Progenitor cell of endocrine pancreas (in vitro differentiated cells): ENCODE results near the gene GIMAP6. TPM values are rescaled to one million over a fixed set of nuclear protein-coding genes. Genes with fewer than 3 reads are reported as not detected.

Experiments used
- DNase-seq: peaks from one replicate; pipeline ENCODE4 v3.0.0; 2021; ENCODE audit warnings: low spot score; ENCODE audit not compliant: unreplicated experiment
- H3K27ac Mint-ChIP-seq: 2 replicates; pipeline ENCODE4 v1.8.0; 2021; ENCODE audit warnings: mild to moderate bottlenecking, moderate library complexity, mixed read lengths
- H3K27me3 Mint-ChIP-seq: 2 replicates; pipeline ENCODE4 v1.8.0; 2021; ENCODE audit warnings: mixed read lengths
- H3K36me3 Mint-ChIP-seq: 2 replicates; pipeline ENCODE4 v1.8.0; 2022; ENCODE audit warnings: mixed read lengths; ENCODE audit not compliant: insufficient read depth
- H3K4me1 Mint-ChIP-seq: 2 replicates; pipeline ENCODE4 v1.8.0; 2021; ENCODE audit warnings: low read depth, mixed read lengths
- H3K4me3 Mint-ChIP-seq: 2 replicates; pipeline ENCODE4 v1.8.0; 2021; ENCODE audit warnings: low read depth, mild to moderate bottlenecking, moderate library complexity, mixed read lengths
- H3K9me3 Mint-ChIP-seq: 2 replicates; pipeline ENCODE4 v1.8.0; 2021; ENCODE audit warnings: low read depth, mixed read lengths
- total RNA-seq: library from RNA; stranded (reverse); gene quantifications from 2 replicates; pipeline ENCODE4 v1.2.1, GENCODE V29; 2021
- TF ChIP-seq, protein P1 (sequence below): fragments of 200-600 bp; sonication (generic); IDR thresholded peaks from one replicate; pipeline ENCODE4 v1.5.0; 2021; ENCODE audit warnings: antibody characterized with exemption, mild to moderate bottlenecking; ENCODE audit not compliant: unreplicated experiment

The GIMAP6 gene
- total RNA-seq, 1 donor from 2014 or later, result not detected

DNA sequence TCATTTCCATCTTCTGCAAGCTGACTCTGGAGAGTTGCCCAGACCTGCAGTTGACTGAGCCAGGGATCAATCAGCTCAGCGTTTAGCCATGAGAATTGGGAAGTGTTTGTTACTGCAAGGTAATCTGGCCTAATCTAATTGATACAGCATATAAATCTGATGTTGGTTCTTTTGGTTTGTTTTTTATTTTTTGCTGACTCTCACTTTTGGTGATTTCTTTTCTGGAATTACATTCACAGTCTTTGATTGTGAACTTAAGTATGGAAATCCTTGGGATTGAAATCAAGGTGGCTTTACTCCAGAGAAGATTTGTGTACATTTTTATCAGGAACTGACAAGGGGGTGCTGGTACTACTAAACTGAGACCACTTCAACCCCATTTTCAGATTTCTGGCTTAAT is 1.7 kb upstream of the GIMAP6 start:
- Mint-ChIP-seq H3K9me3 (peaks cover 24% of the 10 kb centered on the region), H3K4me1 (no peaks in the 10 kb centered on the region), H3K27ac (no peak overlapping the region), H3K27me3 (no peaks in the 10 kb centered on the region), H3K36me3 (no peaks in the 10 kb centered on the region), H3K4me3 (no peak overlapping the region)
- DNase-seq, result no peak
- TF ChIP-seq, protein P1, sequence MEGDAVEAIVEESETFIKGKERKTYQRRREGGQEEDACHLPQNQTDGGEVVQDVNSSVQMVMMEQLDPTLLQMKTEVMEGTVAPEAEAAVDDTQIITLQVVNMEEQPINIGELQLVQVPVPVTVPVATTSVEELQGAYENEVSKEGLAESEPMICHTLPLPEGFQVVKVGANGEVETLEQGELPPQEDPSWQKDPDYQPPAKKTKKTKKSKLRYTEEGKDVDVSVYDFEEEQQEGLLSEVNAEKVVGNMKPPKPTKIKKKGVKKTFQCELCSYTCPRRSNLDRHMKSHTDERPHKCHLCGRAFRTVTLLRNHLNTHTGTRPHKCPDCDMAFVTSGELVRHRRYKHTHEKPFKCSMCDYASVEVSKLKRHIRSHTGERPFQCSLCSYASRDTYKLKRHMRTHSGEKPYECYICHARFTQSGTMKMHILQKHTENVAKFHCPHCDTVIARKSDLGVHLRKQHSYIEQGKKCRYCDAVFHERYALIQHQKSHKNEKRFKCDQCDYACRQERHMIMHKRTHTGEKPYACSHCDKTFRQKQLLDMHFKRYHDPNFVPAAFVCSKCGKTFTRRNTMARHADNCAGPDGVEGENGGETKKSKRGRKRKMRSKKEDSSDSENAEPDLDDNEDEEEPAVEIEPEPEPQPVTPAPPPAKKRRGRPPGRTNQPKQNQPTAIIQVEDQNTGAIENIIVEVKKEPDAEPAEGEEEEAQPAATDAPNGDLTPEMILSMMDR, result no peak

DNA sequence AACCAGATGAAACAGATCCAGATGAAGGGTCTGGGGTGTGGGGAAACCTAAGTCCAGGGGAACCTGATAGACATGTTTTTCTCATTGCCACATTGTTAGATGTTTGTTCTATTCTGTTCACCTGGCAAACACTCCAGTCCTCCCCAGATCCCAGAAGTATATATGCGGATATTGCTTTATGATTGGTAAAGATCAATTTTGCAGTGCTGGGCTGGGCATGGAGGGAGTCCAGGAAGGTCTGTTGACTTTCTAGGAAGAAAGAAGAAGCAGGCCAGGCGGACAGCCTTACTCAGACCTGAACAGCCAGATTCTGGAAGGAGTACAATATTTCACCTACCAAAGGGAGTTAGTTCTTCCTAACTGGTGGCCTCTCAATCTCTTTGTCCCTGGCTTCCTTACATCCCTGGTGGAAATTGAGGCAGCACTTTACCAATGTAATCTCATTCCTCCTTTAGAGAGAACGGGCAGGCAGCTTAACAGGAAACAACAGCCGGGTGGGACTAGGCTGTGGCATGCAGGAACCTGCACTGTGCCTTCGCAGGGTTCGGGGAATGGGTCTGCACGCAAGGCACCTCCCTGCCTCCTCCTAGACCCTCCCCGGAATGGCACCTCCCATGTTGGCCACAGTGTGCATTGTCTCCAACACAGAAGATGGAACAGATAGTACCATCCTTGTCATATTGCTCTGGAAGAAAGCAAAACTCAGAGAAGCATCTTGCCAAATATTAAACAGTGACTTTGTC is 930 bp downstream of the GIMAP6 start:
- no peak overlapping the region for H3K4me3 Mint-ChIP-seq
- H3K36me3 Mint-ChIP-seq, result no peaks in the 10 kb centered on the region
- H3K4me1 Mint-ChIP-seq, result no peaks in the 10 kb centered on the region
- peaks cover 3% of the 10 kb centered on the region for H3K9me3 Mint-ChIP-seq
- TF ChIP-seq, protein P1, result no peak
- H3K27me3 Mint-ChIP-seq, result no peaks in the 10 kb centered on the region
- no peak for DNase-seq
- H3K27ac Mint-ChIP-seq, result no peak overlapping the region

DNA sequence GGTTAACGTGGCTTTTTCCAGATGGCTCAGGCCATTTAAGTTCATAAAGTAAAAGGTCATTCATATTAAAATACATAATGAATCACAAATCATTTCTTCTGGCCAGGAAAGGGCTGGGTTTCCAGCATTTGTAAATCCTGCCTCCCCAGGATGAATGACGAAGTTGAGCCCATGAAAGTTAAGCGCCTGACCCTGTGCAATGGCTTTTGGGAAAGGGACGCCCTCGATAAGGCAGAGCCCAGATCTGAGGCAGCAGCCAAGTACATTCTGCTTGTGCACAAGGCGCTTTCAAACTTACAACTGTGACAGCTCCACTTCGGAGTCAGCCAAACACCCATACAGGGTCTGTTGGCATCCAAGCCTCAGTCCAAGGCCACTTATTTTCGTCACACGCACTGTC is 2.8 kb downstream of the GIMAP6 start:
- H3K4me1 Mint-ChIP-seq, result no peaks in the 10 kb centered on the region
- no peaks in the 10 kb centered on the region for H3K9me3 Mint-ChIP-seq
- H3K36me3 Mint-ChIP-seq, result no peaks in the 10 kb centered on the region
- TF ChIP-seq, protein P1, result no peak
- H3K4me3 Mint-ChIP-seq, result no peak overlapping the region
- peaks cover 4% of the 10 kb centered on the region for H3K27me3 Mint-ChIP-seq
- no peak for DNase-seq
- no peak overlapping the region for H3K27ac Mint-ChIP-seq

DNA sequence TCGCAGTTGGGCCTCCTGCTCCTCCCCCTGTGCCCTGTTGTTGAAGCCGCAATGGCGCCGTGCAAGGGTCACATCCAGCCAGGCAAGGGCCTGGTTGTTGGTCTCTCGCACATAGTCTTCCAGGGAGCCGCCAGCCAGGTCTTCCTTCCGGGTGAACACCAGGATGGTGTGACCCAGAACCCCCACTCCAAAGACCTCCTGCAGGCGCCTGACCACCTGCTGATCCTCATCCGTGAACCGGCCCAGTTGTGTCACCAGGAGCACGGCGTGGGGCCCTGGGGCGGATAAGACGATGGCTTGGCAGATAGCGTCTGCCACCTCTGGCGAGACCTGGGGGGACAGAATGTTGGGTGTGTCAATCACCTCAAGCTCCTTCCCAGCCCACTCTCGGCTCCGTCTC is 4.2 kb downstream of the GIMAP6 start:
- H3K4me1 Mint-ChIP-seq, result no peaks in the 10 kb centered on the region
- TF ChIP-seq, protein P1, result no peak

DNA sequence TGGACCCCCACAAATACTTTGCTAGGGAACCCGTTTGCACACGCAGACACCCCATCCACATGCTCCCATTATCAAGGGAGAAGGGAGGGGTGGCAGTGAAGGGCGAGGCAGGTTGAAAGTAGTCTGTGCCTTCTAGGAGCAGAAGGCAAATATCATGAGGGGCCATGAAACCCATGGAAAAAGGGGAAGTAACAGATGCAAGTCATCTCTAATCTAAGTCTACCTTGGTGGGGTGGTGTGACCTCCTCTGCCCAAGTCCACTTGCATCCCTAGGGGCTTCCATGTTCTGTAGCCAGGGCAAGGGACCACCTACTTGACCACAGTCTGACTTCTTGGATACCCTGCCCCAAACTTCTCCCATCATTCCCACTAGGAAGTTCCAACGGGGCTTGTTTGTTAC is 5.5 kb downstream of the GIMAP6 start:
- H3K36me3 Mint-ChIP-seq, result no peaks in the 10 kb centered on the region
- H3K9me3 Mint-ChIP-seq, result no peaks in the 10 kb centered on the region
- H3K27me3 Mint-ChIP-seq, result peaks cover 7% of the 10 kb centered on the region
- H3K4me1 Mint-ChIP-seq, result no peaks in the 10 kb centered on the region
- no peak overlapping the region for H3K27ac Mint-ChIP-seq
- no peak for DNase-seq
- TF ChIP-seq, protein P1, result no peak
- no peak overlapping the region for H3K4me3 Mint-ChIP-seq

More for the DNA sequence above, 4.2 kb downstream of the GIMAP6 start:
- no peak overlapping the region for H3K4me3 Mint-ChIP-seq
- no peaks in the 10 kb centered on the region for H3K36me3 Mint-ChIP-seq
- no peaks in the 10 kb centered on the region for H3K9me3 Mint-ChIP-seq
- H3K27me3 Mint-ChIP-seq, result peaks cover 7% of the 10 kb centered on the region
- no peak for DNase-seq
- no peak overlapping the region for H3K27ac Mint-ChIP-seq
